KMS-11 (cell line): ENCODE data around the gene PPARG.

ENCODE experiments used
- H2AFZ ChIP-seq: fragments of 200-600 bp; sonication (generic); 2 replicates; pipeline ENCODE4 v1.6.1; 2016; ENCODE audit warnings: antibody characterized with exemption, mixed run types, low read depth
- H3K27ac ChIP-seq: fragments of 200-600 bp; sonication (generic); 2 replicates; pipeline ENCODE4 v1.6.1; 2016; ENCODE audit warnings: mild to moderate bottlenecking, mixed run types
- H3K27me3 ChIP-seq: fragments of 200-600 bp; sonication (generic); 2 replicates; pipeline ENCODE4 v1.6.1; 2017; ENCODE audit warnings: mild to moderate bottlenecking, low read depth, mixed run types, moderate library complexity; ENCODE audit not compliant: insufficient read depth
- H3K36me3 ChIP-seq: fragments of 200-600 bp; sonication (generic); 2 replicates; pipeline ENCODE4 v1.6.1; 2017; ENCODE audit warnings: mild to moderate bottlenecking, mixed run types; ENCODE audit not compliant: insufficient read depth
- H3K4me1 ChIP-seq: fragments of 200-600 bp; sonication (generic); 2 replicates; pipeline ENCODE4 v1.6.1; 2016; ENCODE audit warnings: mild to moderate bottlenecking, low read depth, mixed run types; ENCODE audit not compliant: poor library complexity, severe bottlenecking
- H3K4me2 ChIP-seq: fragments of 200-600 bp; sonication (generic); 2 replicates; pipeline ENCODE4 v1.7.0; 2016; ENCODE audit warnings: mild to moderate bottlenecking, mixed run types
- H3K4me3 ChIP-seq: fragments of 200-600 bp; sonication (generic); IDR thresholded peaks from 2 replicates; pipeline ENCODE4 v1.6.1; 2017; ENCODE audit warnings: low read depth, low read length, mixed read lengths; ENCODE audit not compliant: insufficient read depth
- H3K79me2 ChIP-seq: fragments of 200-600 bp; sonication (generic); 2 replicates; pipeline ENCODE4 v1.6.1; 2016; ENCODE audit warnings: low read depth, mixed run types; ENCODE audit not compliant: insufficient read depth
- H3K9ac ChIP-seq: fragments of 200-600 bp; sonication (generic); 2 replicates; pipeline ENCODE4 v1.6.1; 2016; ENCODE audit warnings: mild to moderate bottlenecking, mixed run types
- H4K20me1 ChIP-seq: fragments of 200-600 bp; sonication (generic); 2 replicates; pipeline ENCODE4 v1.6.1; 2016; ENCODE audit warnings: mild to moderate bottlenecking, mixed run types; ENCODE audit not compliant: insufficient read depth
- CTCF ChIP-seq: fragments of 200-600 bp; sonication (generic); conservative IDR thresholded peaks from 2 replicates; pipeline ENCODE4 v1.6.1; 2017; ENCODE audit warnings: low read depth, mild to moderate bottlenecking, antibody characterized with exemption, low read length, moderate library complexity, mixed read lengths

The PPARG gene

GRCh38 chr3:12399226-12399625 lies 110.4 kb downstream of the PPARG start:
- no peak overlapping the region for H3K9ac ChIP-seq
- no peak for TF ChIP-seq CTCF
- H3K27ac ChIP-seq = no peak overlapping the region
- H3K4me2 ChIP-seq = no peak overlapping the region
- H3K4me1 ChIP-seq = peaks cover 4% of the 10 kb centered on the region
- H3K79me2 ChIP-seq = no peaks in the 10 kb centered on the region
- no peaks in the 10 kb centered on the region for H3K27me3 ChIP-seq
- H4K20me1 ChIP-seq = no peaks in the 10 kb centered on the region
- no peak overlapping the region for H3K4me3 ChIP-seq
- H2AFZ ChIP-seq = no peak overlapping the region
- H3K36me3 ChIP-seq = no peaks in the 10 kb centered on the region

DNA sequence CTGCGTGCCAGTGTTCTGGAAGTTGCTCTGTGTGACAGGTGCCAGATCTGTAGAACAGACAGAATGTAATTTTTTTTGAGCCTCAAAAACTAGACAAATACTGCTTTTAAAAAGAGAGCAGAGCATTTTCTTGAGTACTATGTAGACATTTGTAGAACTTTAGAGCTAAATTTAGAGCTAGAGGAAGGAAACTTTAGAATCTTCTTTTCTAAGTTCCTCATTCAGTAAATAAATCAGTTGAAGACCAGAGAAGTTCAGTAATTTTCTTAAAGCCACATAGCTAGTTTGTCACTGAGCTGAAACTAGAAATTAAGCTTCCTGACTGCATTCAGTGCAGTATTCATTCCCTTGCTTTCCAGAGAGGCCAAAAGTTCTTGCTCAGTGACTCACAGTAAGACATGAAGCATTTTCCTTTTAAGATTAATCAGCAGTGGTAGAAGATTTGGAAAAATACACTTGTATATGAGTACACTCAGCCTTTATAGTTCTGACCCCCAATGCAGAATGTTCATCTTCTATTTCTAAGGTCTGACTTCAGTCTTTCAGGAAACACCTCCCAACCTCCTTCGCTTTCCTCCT lies 111.8 kb downstream of the PPARG start:
- H2AFZ ChIP-seq = no peak overlapping the region
- H3K4me1 ChIP-seq = no peaks in the 10 kb centered on the region
- H3K27me3 ChIP-seq = no peaks in the 10 kb centered on the region
- TF ChIP-seq CTCF = no peak
- H3K79me2 ChIP-seq = no peaks in the 10 kb centered on the region
- no peak overlapping the region for H3K4me2 ChIP-seq
- H3K9ac ChIP-seq = no peak overlapping the region
- H3K36me3 ChIP-seq = no peaks in the 10 kb centered on the region
- H4K20me1 ChIP-seq = no peaks in the 10 kb centered on the region
- no peak overlapping the region for H3K27ac ChIP-seq
- no peak overlapping the region for H3K4me3 ChIP-seq

DNA sequence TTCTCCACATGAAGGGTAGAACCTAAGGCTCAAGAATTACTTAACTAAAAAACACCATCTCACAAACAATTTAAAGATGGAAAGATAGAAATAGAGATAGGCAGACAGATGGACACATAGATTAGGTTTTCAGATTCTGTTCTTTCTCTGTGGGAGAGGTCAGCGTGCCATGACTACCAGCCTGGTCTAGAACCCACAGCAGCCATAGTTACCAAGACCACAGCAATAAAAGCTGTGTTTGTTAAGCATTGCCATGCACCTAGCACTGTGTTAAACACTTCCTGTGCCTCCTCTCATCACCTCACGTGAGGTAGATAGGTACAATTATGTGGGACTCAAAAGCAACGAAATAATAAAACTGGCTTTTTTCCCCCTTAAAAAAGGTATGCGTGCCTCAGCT lies 112.3 kb downstream of the PPARG start:
- H3K4me3 ChIP-seq = no peak overlapping the region
- H3K4me2 ChIP-seq = no peak overlapping the region

GRCh38 chr3:12405432-12406272 lies 116.8 kb downstream of the PPARG start:
- no peak overlapping the region for H3K27ac ChIP-seq
- no peaks in the 10 kb centered on the region for H3K27me3 ChIP-seq
- no peaks in the 10 kb centered on the region for H3K4me1 ChIP-seq
- H3K9ac ChIP-seq = no peak overlapping the region
- no peaks in the 10 kb centered on the region for H4K20me1 ChIP-seq
- H3K4me3 ChIP-seq = no peak overlapping the region
- TF ChIP-seq CTCF = no peak
- no peak overlapping the region for H2AFZ ChIP-seq
- no peak overlapping the region for H3K4me2 ChIP-seq
- H3K79me2 ChIP-seq = no peaks in the 10 kb centered on the region
- H3K36me3 ChIP-seq = no peaks in the 10 kb centered on the region

More for the DNA sequence above, 112.3 kb downstream of the PPARG start:
- H3K27me3 ChIP-seq = no peaks in the 10 kb centered on the region
- H2AFZ ChIP-seq = no peak overlapping the region
- H3K36me3 ChIP-seq = no peaks in the 10 kb centered on the region
- no peak overlapping the region for H3K9ac ChIP-seq
- no peaks in the 10 kb centered on the region for H4K20me1 ChIP-seq
- no peaks in the 10 kb centered on the region for H3K4me1 ChIP-seq
- no peaks in the 10 kb centered on the region for H3K79me2 ChIP-seq
- TF ChIP-seq CTCF = no peak
- H3K27ac ChIP-seq = no peak overlapping the region
